ENCODE results near the gene XRRA1.

DNA sequence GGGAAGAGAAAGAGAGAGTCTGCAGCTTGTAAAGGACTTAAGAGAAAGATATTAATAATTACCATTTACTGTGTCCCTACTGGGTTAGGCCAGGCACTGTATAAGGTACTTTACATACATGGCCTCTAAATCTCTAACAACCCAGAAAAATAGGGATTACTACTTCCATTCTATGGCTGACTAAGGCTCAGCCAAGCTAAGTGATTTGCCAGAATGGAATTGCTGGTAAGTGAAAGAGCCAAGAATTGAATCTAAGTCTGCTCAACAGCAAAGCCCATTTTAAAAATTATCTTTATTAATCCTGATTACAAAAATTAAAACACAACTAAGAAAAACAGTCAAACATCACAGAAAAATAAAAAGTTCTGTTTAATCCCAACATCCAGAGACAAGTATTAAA lies 21.4 kb downstream of the XRRA1 start:
- TF ChIP-seq POLR2A (IDR thresholded peaks at IDR 0.05) (no peak), CTCF (IDR thresholded peaks at IDR 0.05) (no peak), EP300 (IDR thresholded peaks at IDR 0.05) (no peak)

All from ovary (tissue), 3 donors.